GM19023 (cell line): ENCODE results near the gene SLC24A3.

Source experiments
- ATAC-seq: cut with Tn5 transposase; IDR thresholded peaks from one replicate; pipeline ENCODE4 v1.9.1; 2021; ENCODE audit warnings: mild to moderate bottlenecking, moderate library complexity; ENCODE audit not compliant: unreplicated experiment

SLC24A3 gene

DNA sequence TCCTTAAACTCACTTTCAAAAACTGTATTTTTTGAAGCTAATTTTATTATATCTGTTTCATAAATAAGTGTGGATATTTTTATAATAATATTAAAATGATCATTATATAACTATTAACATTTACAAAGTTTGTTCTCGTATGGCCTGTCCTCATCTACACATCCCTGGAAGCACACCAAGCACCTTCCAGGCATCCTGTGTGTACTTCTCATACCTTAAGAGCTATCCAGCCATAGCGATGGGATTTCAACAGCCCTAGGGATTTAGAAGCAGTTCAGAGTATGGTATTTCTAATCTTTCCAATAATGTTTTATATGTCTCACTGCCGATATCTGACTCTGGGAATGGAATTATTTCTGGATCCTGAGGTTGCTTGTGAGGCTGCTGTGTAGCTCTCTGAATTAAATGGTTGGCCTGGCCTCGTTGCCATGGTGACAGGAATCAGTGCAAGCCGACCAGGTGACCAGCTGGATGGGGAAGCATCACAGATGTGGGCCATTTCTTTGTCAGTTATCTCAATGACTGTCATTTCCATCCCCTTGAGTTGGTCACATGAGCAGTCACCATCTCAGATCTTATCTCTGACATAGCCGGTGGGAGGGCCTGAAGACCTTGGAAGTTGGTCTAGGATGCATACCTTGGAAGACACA lies 280.4 kb downstream of the SLC24A3 start:
- ATAC-seq: no peak

DNA sequence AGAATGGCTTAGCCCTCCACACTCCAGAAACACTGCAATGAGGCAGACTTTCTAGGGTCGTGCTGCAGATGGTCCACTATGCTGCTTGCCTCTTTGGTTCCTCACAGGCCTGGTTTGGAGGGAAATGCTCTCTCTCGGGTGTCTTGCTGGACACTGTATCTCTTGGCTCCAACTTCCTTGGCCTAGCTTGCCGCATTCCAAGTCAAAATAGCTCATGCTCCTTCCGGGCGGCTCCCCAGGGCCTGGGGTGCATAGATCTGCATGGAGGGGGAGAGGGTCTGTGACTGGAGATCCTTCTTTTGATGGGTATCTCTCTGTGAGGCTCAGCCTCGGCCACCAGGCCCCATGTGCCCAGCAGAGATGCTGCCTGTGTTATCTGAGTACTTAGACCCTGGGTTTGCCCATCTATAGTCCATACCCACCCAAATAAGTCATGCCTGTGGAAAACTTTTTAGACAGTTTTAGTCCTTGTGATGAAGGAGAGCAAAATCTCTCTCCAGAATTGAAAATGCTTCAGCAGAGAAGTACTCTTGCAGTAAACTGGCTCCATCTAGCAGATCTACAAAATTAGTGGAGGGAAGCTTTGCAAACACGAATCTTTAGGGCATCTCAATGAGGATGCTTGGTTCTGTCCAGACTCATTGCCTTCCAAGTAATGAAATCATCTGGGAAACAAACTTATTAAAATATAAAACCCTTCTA lies 281.5 kb downstream of the SLC24A3 start:
- ATAC-seq: no peak

DNA sequence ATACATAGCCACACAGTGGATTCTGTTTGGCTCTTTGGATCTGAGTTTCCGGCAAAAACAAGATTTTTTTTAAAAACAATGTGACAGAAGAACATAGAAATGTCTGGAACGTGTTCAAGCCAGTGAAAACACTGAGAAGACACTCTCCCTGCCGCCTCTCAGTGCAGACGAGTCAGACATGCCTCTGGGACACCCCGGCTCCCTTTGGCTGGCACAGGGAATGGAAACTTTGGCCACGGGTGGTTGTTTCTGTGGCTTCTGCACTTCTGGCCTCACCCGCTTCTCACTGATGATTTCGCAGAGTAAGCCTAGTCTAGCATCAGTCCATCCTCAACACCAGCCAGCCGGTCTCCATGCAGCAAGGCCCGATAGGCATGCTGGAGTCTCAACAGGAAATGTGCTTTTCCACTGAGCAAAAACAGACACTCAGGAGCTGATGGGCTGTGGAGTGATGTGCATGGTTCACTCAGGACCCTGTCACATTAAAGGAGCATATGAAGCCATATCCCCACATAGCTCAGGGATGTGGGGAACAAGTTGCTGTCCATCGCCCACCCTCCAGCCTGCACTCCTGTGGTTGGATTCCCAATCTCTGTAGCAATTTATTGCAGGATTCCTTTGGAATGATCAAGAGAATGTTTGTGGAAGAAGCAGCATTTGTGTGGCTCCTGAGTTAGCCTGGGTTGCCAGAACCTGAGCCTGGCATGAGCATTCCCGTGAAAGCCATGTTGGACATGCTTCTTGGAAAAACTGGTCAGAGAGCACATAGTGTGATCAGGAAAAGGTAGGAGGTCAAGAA lies 283.7 kb downstream of the SLC24A3 start:
- no peak for ATAC-seq

DNA sequence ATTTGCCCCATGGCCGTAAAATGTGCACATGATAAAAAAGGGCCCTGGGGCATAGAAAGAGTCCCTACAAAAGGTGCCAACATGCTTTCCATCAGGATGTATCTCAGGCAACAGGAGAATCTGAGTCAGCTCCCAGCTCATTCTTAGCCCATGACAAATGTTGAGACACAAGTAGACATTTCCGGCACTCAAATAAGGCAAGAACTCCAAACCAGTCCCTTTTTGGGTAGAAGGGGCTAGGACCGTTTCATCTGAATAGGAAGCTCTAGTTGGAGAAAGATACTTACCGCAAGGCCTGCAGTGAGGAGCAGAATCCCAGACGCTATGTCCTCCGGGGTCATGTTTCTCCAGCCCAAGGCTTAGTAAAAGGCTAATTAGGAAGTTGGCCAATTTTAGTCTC lies 284.6 kb downstream of the SLC24A3 start:
- ATAC-seq: no peak

DNA sequence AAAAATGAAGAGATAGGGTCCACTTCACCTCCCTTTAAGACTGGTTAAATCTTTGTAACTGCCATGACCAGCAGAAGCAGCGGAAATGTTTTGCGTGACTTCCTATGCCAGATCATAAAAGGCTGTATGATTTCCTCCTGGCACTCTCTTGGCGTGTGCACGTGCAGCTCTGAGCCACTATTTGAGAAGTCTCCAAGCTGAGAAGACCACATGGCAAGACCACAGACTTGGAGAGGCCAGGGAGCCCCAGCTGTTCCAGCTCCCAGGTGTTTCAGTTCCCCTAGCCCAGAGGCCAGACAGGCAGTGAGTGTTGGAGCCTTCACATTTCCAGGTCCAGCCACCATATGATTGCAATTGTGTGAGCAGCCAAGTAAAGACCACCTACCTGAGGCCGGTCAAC lies 286.3 kb downstream of the SLC24A3 start:
- ATAC-seq: no peak

DNA sequence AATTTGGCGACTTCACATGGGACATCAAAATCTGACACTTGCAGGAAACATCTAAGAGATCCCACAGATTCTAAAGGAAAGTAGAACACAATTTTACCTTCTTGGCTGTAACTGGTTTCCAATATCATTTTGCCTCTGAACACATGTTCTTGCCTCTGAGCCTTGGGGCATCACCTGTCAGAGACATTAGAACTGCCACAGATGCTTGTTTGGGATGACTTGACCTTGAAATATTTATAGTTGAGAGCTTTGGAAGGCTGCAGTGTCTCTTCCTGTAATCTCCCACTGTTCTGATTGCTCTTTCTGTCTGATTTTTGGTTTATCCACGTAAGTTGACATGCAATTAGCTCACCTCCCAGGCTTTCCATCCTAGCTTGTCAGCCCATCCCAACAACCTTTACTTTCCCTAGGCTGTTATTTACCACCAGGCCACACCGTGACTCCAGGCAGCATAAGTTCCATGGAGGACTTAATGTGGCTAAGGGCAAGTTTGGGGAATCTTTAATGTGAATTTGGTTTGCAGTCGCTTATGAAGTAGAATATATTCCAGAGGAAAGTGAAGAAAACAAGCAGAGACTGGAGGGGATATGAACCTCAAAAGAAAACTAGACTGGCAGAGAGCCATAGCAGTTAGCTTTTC lies 289.2 kb downstream of the SLC24A3 start:
- ATAC-seq: no peak

DNA sequence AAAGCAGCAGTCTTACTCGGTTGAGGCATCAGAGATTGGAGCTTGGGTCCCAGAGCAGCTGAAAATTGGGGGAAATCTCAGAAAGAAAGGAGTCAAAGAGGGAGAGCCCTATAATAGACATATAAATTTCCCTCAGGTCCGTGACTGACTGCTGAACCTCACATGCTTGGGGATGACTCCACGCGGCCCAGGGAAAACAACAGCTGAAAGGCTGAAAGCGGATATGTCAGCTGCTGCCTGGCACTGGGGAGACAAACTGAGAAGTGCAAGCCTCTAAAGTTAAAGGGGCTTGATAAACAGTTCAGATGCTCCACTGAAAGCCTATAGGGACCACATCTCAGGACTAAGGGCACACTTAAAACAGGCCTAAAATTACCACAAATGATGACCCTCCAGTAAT lies 289.7 kb downstream of the SLC24A3 start:
- ATAC-seq: no peak

DNA sequence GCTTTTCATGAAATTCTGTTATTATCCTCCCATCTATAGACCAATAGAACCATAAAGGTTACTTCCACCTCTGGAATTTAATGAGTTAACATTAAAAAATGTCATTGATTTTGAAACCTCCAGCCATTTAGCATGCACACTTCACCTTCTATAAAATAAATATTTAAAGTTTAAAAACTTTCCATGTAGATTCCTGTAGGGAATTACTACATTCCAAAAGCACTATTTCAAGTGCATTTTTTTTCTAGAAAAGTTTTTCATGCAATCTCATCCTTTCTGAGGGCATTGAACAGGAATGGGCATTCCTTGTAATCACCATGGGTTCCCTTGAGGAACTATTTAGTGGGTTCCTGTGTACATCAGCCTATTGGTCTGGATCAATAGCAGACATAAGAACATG lies 291.8 kb downstream of the SLC24A3 start:
- no peak for ATAC-seq

DNA sequence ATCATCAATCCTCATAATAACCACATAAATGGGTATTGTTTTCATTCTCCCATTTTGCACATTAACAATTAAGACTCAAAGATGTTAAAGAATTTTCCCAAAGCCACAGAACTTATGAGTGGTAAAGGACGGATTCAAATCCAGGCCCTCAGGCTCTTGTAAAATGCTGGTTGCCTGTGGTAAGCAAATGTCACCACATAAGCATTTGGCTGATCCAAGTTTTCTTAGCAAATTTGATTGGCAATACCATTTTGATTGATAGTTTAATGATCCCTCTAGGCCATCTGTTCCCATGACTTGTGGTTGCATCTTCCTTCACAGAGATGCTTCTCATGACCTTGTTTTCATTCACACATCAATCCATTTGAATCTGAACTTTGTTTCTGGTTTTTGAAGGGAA lies 293.6 kb downstream of the SLC24A3 start:
- no peak for ATAC-seq

DNA sequence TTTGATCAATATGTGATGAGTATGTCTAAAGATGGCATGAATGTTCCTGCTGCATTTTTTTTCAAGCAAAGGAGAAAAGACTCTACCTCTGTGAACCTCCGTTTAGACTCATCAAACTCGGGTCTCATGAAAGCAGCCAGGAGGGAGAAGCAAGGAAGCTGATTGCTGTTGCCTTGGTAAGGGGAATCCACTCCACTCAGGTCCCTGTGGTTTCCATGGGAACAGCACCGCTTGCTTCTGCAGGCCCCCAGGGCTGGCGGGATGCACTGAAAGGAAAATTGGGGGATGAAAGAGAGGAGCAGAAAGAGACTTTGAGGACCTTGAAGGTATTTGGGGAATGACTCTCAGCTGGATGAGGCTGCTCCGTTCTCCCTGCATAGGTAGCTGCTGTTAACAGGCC lies 296.0 kb downstream of the SLC24A3 start:
- ATAC-seq: no peak

DNA sequence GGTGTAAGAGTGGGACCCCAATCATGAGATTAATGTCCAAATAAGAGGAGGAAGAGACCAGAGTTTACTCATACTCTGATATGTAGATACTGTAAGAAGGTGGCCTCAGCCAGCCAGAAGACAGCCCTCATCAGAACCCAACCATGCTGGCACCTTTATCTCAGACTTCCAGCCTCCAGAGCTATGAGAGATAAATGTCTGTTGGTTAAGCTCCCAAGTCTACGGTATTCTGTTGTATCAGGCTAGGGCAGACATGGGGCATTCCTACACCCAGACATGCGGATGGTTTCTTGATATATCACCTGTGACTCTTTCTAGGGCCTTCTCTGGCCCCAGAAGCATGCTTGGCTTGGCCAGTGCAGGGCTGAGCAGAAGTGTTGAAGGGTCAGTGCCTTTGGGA lies 298.2 kb downstream of the SLC24A3 start:
- no peak for ATAC-seq

DNA sequence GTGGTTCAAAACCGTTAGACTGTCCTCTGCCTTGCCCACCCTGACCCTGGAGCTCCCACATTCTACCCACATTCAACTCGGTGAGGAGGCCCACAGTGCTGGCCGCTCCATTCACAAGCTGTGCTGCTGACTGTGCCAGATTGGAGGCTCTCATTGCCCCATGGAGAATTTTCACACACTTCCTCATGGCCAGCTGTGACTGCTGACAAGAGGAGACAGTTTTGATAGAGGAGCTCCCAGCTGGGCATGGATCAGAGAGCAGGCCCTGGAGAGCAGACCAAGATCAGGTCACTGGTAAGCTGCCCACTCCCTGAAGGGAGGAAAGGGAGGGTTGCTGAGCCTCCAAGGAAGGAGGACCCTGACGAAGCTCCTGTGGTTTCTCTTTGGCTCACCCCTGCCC lies 299.5 kb downstream of the SLC24A3 start:
- ATAC-seq: no peak

DNA sequence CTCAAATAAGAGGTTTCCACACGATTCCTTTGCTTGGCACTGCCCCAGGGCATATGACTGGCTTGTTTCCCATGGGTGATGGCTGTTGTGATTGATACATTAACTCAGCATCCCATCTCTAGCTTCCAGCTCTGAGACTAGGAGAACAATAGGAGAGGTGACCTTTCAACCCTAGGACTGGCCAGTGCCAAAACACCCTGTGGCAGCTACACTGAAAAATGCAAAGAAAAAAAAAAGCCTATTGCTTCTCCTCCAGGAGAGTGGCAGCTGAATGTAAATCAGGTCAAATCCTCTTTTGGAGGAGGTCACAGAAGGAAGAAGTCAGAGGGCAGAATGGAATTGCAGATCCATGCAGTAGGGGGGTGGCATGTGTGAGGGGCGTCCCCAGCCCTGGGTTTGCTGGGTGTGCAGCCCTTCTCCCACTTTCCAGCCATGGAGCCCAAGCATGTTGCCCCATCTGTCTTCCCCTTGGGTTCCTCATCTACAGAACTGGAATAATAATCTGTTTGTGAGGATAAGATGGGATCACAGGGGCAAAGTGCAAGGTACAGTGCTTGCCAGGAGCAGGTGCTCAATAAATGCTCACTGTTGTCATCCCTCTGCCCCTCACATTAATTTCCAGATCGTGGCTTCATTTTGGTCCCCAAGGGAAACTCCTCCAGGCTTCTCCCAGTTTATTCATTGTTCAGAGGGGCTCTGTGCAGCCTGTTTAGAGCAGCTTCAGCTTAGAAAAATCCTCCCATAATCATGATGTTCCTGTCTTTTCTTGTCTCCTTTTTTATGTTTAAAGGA lies 300.6 kb downstream of the SLC24A3 start:
- ATAC-seq: no peak

DNA sequence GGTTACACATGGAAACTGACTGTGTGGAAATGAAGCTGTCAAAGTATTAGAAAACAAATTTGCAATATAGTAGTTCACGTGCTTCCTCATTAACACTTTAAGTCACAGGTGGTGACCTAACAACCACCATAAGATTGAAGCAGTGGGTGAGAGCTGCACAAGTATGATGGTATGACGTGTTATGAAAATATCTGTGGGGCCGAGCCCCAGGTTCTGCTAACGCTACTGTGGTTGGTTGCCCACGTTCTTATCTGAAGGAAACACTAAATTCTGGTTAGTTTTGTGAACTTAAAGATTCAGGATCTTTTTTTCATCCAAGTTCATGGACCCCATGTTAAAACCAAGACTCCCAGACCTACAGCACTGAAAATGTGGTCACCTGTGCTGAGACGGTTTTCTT lies 302.6 kb downstream of the SLC24A3 start:
- ATAC-seq: no peak

DNA sequence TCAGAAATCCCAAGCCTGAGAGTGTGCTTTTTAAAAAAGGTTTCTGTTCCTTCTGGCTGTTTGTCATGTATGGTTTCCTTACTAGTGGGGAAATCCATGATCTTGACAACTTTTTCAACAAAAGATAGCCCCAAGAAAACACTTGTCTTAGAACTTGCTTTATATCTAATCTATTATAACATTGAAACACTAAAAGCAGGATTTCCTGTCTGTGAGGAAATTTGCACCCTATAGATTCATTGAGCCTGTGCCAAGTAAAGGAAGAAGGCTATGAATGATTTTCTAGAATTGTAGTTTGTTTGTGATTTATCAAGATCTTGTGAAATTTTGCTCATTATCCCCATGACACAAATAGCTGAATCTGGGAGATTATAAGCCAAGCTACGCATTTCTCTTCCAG lies 307.0 kb downstream of the SLC24A3 start:
- ATAC-seq: no peak

DNA sequence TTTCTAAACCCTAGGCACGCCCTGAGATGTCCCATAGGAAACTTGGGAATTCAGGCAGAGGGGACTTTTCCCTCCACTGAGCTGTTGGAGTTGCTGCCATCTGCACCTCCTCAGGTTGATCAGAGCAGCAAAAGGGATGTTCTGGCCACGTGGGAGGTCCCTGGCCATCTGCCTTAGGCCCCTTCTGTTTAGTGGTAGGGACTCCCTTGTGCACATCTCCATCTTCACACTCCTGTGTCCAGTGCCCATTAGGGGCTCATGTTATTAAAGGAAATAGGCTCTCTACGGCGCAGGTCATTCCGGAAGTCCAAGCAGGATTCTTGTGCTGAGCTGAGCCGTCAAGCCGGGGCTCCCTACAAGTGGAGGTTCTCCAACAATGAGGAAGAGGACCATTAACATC lies 307.8 kb downstream of the SLC24A3 start:
- no peak for ATAC-seq

DNA sequence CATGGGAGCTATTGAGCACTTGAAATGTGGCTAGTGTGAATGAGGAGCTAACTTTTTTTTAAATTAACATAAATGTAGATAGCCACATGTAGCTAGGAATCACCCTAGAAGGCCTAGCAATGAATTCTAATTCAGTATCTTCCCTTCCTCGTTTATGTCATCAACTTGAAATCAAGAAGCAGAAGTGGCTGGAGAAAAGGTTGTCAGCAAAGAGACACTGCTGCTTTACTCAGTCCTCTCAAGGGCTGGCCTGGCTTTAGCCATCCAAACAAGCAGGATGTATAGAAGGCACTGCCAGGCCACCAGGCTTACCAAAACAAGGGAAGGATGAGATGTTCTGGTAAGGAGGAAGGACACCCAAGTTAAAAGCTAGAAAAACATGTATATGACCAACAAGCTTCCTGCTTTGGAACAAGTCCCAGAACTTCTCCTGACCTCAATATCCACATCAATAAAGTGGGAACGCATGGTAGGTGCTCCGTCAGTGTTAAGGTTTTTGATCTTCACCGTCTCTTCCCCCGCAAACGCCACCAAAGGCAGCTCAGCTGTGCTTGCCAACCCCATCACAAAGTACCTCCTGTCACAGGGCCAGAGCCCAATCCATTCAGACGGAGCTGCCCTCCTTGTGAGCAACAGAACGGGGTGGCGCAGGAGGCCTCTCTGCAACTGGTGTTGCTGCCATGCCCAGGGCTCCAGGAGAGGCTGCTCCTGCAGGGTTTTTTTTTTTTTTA lies 309.8 kb downstream of the SLC24A3 start:
- ATAC-seq: no peak

DNA sequence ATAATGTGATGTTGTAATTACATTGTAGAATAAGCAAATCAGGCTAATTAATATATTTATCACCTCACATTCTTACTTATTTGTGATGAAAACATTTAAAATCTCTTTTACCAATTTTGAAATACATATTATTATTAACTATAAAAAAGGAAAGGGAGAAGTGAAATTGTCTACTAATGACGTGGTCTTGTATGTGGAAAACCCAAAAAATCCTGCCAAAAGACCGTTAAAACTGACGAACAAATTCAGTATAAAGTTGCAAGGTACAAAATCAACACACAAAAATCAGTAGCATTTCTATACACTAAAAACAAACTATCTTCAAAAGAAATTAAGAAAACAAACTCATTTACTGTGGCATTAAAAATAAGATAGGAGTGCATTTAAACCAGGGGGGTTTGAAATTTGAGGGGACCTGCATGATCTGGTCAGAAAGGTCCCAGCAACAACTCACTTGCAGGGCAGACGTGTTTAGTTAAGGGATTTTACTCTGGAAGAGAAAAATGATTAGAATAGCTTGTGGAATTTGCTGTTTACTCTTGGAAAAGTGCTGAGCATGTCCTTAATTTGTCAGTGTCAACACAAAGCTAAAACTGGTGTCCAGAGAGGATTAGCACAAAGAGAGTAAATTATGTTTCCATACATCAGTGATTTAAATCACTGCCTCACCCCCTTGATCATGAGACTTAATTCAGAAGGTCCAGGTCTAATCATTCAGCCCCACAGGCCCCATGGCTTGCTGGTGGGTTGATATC lies 310.6 kb downstream of the SLC24A3 start:
- ATAC-seq: no peak

DNA sequence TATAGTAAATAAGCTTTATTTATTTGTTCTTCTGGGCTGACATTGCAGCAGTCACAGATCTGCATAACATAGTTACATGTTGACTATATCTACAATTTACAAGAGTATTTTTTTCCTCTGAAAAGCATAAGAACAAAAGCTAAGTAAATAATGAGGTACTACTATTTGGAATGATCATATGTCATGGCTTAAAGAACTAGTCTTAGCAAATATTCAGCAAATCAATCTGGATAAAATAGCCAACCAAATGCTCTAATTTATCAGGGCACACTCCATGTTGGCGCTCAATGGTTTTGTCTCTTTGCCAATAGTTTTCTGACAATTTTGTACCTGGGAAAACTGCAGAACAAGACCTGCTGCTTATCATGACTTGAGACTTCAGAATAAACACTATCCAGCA lies 312.2 kb downstream of the SLC24A3 start:
- ATAC-seq: no peak
